OCI-M1 (cell line): ENCODE data around the gene ZNF212.

Experiments
- DNase-seq: peaks from one replicate; lab custom pipeline; 2025; lab: John Stamatoyannopoulos, UW

ZNF212 gene

DNA sequence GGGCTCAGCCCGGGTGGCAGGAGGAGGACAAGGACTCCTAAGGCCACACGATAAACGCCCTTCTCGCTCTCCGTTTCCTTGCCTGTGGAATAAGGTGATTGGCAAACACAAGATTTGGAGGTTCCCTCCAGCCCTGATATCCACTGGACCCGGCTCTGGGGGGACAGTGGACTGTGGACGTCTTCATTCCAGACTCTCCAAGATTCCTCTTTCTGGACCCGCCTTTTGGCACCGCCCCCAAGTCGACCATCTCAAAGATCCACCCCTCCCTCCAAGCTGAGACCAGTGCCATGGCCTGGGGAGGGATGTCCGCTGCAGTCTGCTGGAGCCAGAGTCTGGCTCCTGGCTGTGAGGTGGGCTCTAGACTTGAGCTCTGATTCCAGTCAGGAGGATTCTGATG, 46.2 kb downstream of the ZNF212 start:
- DNase-seq, result no peak

DNA sequence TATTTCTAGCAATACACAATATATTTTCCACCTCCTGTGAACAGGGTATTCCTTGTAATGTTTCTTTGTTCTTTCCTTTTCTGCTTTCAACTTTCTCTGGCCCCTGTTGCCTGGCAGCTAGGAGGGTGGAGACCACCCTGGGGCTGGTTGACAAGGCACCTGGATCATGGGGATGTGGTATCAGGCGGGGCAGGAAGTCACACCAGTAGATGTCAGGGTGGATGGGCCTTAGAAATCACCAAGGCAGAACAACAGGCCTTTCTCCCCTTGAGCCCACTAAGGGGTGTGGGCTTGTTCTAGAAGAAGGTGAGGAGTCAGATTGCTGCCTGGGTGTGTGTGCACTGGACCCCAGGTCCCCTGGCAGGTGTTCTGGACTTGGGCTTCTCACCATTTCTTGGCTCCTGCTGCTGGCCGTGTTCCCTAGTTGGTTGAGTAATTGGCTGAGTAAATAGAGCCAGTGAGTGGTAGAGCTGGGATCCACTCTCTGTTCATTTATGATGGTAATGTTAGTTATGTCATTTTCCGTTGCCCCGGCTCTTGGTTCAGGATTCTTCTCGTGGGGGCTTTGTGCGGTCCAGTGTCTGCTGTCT, 47.5 kb downstream of the ZNF212 start:
- no peak for DNase-seq

DNA sequence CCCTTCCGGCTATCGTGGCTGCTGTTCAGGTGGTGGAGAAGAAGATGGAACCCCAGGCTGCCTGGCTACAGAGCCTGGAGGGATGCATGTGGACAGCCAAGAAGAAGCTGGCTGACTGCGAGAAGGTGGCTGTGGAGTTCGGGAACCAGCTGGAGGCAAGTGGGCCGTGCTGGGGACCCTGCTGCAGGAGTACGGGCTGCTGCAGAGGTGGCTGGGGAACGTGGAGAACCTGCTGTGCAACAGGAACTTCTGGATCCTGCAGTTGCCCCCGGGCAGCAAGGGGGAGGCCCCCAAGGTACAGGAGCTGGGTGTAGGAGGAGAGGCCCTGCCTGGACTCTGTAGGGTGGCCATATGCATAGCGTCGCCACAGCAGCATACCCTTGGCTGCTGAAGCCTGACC, 48.2 kb downstream of the ZNF212 start:
- no peak for DNase-seq

DNA sequence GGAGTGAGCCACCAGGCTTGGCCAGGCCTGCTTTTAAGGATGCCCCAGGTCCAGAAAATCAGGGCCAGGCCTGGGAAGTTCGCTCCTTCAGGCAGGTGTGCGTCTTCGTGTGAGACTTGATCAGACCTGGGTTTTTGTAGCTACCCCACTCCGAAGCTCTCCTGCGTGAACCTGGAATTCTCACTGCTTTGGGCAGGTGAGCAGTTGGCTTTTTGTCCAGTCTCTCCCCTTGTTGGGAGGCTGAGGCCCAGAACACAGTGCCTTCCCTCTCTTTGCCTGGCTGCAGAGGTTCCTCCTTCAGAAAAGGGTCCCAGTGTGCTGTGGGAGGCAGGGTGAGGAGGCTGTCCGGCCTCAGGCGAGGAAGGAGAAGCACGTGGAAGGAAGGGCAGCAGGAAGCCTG, 49.8 kb downstream of the ZNF212 start:
- no peak for DNase-seq

DNA sequence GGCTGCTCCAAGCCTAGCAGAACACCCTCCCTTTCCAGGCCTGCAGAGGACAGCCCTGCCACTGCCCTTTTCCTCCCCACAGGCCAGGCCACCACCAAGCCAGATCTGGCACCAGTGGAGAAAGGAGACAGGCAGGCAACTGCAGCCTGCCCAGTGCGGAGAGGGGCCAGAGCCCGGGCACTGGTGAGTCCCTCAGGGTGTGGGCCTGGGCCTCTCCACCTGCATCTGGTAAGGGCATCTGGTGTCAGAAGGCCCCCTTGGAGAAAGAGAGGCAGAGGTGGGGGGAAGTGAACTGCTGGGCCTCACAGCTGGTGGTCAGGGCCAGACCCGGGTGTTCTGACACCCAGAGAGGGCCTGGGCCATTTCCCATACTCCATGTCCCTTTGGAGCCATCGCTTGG, 50.4 kb downstream of the ZNF212 start:
- no peak for DNase-seq

DNA sequence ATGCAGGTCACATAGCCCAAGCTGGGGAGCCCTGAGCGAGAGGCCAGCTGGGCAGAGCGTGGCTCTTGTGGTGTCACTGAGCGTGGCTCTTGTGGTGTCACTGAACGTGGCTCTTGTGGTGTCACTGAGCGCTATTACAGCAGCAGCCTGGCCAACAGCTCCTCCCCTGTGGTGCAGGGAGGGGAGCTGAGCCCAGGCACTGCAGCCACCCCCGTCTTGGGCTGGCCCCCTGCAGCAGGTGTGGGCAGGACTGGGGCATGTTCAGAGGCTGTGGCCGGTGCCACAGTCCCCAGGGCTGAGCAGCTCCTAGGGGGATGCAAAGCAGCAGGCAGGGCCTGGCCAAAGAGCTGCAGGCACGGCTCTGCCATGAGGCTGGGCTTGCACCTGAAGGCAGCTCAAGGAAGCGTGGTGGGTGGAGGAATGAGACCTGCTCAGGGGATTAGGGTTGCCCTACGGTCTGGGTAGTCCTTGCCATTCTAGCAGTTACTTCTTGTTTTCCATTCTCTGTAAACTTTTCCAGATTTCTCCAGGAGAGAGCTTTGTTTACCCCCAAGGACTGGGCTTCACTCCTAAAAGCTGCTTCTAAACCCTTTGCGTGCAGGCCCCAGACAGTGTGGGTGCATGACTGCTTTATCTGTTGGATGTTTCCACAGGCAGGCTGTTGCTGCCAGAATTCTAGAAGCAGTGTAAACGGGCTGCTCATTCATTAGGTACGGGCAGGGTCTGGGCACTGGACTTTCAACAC, 51.8 kb downstream of the ZNF212 start:
- DNase-seq, result no peak

DNA sequence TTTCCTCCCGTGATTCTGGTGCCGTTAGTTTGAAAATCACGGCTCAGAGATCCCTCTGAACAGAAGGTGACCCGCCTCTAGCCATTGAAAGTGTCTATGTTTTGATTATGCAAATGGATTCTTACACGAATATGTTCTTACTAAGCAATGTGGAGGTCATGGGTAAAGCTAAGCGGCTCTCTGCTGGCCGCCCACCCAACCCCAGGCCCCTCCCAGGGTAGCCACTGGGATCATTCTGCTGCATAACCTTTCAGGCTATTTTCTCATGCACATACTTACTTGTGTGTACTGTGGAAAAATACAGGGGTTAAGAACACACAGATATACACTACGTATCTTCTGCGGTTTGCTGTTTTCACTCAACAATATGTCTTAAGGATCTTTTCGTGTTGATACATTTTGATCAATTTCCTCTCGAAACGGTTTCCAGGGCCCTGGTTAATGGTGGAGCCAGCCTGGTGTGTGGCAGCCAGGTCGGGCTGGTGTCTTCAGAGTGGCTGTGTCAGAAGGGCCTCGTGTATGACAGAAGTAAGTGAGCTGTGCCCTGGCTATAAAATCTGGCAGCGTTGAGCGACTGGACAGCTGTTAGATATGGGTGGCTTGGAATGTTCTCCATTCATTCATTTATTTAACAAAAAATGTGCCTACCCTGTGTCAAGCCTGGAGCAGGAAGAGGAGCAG, 52.5 kb downstream of the ZNF212 start:
- no peak for DNase-seq

DNA sequence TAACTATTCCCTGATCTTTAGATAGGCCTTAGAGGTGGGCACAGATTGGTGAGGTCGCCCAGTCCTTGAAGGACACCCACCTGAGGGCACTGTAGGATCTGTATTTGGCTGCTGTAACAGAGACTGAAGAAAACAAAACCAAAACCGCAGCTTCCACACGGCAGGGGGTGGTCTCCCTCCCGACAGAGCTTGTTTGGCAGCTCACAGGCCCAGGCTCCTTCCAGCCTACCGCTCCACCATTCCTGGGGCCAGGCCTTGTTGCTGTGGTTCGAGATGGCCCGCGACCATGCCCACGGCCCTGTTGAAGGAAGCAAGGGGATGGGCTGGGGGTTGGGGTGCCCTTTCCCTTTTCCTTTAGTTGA, 53.0 kb downstream of the ZNF212 start:
- no peak for DNase-seq

DNA sequence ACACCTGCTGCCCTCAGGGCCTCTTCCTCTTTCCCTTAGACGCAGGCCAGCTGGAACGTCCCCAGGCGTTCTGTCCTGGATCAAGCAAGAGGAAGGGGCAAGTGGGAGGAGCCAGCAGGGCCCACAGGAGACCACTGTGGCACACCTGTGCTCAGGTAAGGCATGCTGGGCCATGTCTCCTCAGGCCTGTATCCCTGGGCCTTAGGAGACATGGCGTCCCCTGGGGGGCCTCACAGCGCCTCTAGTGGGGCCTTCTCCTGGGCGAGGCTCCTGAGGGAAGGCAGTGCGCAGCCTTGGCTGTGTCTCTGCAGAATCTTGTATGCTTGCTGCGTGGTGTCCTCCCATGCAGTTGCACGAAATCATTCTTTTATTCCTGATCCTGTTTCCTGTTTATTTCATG, 53.9 kb downstream of the ZNF212 start:
- DNase-seq, result no peak

DNA sequence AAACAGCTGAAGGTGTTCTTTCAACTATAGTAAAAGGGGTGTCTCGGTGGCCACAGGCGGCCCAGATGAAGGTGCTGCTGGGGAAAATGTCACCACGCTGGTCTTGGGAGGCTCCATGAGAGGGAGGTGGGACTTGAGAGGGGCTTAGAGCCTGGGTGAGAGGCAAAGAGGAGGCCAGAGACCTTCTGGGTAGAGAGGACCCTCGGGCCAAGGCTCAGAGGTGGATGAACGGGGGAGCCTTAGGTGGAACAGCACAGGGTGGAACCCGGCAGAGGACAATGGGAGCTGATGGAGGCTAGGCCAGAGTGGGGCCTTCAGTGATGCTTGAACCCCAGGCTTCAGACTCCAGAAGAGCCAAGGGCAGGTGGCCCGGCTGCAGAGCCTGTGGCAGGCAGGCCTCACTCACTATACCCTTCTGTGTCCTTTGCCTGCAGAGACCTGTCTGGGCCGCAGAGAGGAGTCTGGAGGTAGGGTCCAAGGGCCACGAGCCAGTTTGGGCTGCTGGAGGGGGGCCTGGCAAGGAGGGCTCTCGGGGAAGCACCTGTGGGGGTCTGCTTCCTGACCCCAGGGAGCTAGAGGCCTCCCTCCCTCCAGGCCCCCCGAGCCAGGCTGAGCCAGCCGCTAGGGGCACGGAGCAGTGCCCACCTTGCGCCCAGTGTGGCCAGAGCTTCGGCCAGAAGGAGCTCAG, 54.6 kb downstream of the ZNF212 start:
- no peak for DNase-seq

DNA sequence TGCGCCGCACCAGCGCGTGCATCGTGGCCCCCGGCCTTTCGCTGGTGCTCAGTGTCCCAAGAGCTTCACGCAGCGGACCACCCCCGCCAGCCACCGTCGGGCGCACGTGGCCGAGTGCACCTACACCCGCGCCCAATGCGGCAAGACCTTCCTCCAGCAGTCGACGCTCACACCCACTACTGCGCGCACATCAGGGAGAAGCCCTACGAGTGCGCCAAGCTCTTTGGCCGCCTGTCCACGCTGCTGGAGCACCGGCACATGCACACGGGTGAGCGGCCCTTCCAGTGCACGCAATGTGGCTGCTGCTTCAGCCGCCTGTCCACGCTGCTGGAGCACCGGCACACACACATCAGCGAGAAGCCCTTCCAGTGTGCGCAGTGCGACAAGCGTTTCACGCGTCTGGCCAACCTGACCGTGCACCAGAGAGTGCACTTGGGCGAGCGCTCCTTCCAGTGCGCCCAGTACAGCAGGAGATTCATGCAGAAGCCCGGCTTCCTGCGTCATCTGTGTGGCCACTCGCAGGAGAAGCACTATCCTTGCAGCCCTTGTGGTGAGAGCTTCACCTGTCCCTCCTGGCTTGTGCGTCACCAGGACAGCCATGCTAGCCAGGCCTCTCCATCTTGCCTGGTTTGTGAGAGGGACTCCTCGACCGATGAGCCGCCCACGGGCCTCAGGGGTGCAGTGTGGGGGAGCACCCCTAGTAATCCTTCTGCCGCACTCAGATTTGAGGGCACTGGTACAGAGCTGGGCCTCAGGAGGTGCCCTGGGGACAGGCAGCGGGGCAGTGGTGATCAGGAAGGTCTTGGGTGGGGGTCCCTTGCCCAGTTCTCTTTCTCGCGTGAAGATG, 55.4 kb downstream of the ZNF212 start:
- no peak for DNase-seq

DNA sequence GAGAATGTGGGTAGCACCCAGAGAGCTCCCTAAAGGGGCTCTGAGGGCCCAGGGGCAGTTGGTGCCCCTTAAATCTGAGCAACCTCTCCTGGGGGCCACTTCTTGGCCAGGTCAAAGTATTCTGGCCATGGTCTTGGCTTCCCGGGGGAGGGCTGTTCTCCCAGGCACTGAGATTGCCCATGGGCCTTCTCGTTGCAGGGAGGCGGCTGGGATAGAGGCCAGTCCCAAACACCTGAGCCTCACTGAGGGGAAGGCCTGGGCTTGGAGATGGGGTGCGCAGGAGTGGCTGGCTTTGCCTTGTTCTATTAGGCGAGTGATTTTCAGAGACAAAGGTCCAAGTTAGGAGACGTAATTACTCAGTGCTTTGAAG, 56.0 kb downstream of the ZNF212 start:
- DNase-seq, result no peak

DNA sequence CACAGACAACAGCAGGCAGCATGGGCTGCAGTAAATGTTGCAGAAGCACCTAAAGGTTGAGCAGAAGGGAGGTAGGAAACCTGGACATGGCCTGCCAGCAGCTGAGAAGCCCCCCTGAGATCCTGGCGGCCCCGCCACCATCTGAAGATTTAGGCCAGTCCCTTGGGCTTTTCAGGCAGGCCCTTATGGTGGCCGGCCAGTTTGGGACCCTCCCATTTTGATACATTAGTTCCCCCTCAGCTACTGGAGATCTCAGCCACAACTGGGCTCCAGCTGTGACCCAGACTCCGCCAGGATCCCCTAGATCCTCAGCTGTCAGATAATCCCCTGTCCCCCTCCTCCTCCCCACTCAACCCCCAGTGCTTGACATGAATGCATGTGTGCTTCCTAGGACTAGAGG, 56.9 kb downstream of the ZNF212 start:
- DNase-seq, result no peak

DNA sequence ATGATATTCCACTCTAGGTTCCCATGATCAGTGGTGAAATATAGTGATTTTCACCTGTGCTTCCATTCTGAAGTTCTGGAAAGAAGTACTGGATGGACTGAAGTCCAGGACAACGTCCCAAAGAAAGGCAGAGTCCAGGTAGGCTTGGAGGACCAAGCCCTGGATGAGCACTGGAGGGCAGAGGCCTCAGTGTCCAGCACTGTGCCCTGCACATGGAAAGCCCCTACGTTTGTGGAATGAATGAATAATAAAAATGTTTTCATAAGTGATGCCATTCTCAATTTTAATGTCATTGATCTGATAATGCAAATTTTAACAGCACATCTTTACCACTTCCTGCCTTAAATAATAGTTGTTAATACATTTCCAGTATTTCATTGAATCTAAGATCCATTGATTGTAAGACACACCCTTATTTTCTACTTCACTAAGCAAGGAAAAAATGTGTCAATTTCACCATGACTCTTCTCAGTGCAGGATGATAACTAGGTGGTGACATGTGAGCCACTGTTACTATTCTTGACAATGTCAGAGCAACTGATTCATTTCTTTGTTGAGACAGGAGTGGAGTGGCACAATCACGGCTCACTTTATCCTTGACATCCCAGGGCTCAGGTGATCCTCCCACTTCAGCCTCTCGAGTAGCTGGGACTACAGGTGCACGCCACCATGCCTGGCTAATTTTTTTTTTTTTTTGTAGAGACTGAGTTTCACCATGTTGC, 57.7 kb downstream of the ZNF212 start:
- no peak for DNase-seq

DNA sequence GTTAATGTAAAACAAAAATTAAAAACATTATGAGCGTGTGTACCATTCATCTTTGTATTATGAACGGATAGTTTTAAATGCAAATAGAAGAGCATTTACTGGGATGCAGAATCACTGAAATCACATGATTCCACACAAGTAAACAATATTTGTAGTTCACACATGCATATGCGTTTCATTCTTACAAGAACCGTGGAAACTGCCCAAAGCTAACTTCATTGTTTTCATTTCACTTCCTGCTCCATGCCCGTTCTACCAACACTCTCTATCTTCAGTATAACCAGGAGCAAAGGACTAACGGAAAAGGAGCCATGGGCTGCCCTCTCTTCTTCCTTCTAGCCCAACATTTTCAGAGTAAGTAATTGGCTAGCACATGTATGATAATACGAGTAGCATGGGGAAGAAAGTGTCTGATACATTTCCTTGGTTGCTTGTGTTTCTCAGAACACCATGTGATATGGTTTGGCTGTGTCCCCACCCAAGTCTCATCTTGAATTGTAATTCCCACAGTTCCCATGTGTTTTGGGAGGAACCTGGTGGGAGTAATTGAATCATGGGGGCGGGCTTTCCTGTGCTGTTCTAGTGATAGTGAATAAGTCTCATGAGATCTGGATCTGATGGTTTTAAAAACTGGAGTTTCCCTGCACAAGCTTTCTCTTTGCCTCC, 61.3 kb downstream of the ZNF212 start:
- DNase-seq, result no peak

DNA sequence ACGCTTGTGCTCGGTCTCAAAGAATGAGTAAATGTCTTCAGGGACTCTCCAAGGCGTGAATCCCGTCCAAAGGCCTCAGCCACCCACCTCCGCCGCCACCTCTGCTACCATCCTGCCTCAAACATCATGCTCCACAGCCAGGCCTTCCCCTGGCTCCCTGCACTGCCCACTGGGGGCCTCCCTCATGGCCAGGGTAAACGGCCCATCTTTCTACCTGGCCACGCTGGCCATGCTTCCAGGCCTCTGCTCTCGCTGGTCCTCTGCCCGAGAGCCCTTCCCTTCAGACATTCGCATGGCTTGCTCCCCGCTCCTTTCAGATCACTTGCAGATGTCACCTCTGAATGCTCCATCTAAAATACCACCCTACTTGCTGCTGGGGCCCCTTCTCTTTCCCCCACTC, 62.8 kb downstream of the ZNF212 start:
- DNase-seq, result no peak

DNA sequence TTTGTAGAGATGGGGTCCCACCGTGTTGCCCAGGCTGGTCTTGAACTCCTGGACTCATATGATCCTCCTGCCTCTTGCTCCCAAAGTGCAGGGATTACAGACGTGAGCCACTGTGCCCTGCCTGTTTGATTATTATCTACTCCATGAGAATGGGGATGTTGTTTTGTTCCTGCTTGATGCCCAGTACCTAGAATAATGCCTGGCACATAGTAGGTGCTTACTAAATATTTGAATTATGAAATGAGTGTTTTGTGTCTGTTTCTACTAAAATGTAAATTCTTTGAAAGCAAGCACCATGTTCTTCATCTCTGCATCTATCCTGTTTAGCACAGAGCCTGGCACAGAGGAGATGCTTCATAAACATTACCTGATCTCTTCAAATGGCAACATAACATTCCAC, 63.4 kb downstream of the ZNF212 start:
- no peak for DNase-seq

DNA sequence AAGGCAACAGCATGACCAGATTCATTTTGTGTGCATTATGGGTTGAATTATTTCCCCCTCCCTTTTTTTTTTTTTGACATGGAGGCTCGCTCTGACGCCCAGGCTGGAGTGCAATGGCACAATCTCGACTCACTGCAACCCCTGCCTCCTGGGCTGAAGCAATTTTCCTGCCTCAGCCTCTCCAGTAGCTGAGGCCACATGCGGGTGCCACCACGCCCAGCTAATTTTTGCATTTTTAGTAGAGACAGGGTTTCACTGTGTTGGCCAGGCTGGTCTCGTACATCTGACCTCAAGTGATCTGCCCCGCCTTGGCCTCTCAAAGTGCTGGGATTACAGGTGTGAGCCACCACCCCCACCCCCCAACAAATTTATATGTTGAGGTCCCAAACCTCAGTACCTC, 64.6 kb downstream of the ZNF212 start:
- no peak for DNase-seq
